MM.1S (cell line): ENCODE measurements around the gene SGMS1.

Source experiments
- DNase-seq: peaks from one replicate; pipeline ENCODE4 v3.0.0-alpha.2; 2015
- H2AFZ ChIP-seq: fragments of 300-600 bp; sonication (generic); 2 replicates; pipeline ENCODE4 v1.6.0; 2016; ENCODE audit warnings: antibody characterized with exemption, low read length
- H3F3A ChIP-seq: fragments of 300-600 bp; sonication (generic); 2 replicates; pipeline ENCODE4 v1.6.1; 2016; ENCODE audit warnings: mild to moderate bottlenecking, antibody characterized with exemption, low read length, moderate library complexity, mixed read lengths; ENCODE audit not compliant: insufficient read depth
- H3K27ac ChIP-seq: fragments of 300-600 bp; sonication (generic); 2 replicates; pipeline ENCODE4 v1.5.1; 2016; ENCODE audit warnings: mild to moderate bottlenecking, low read length
- H3K27me3 ChIP-seq: fragments of 300-600 bp; sonication (generic); replicated peaks from 2 replicates; pipeline ENCODE4 v1.6.0; 2016; ENCODE audit warnings: low read length; ENCODE audit not compliant: insufficient read depth
- H3K36me3 ChIP-seq: fragments of 300-600 bp; sonication (generic); replicated peaks from 2 replicates; pipeline ENCODE4 v1.6.1; 2016; ENCODE audit warnings: mild to moderate bottlenecking, low read length, mixed read lengths; ENCODE audit not compliant: insufficient read depth
- H3K4me1 ChIP-seq: fragments of 300-600 bp; sonication (generic); 2 replicates; pipeline ENCODE4 v1.6.1; 2016; ENCODE audit warnings: low read length, mixed read lengths
- H3K4me2 ChIP-seq: fragments of 300-600 bp; sonication (generic); 2 replicates; pipeline ENCODE4 v1.6.0; 2016; ENCODE audit warnings: low read depth, low read length
- H3K4me3 ChIP-seq: fragments of 300-600 bp; sonication (generic); 2 replicates; pipeline ENCODE4 v1.5.1; 2016; ENCODE audit warnings: low read length, mixed read lengths
- H3K79me2 ChIP-seq: fragments of 300-600 bp; sonication (generic); 2 replicates; pipeline ENCODE4 v1.6.1; 2016; ENCODE audit warnings: mixed run types, low read length, mixed read lengths
- H3K9ac ChIP-seq: fragments of 300-600 bp; sonication (generic); 2 replicates; pipeline ENCODE4 v1.6.1; 2016; ENCODE audit warnings: low read length, mixed read lengths
- H3K9me2 ChIP-seq: fragments of 300-600 bp; sonication (generic); replicated peaks from 2 replicates; pipeline ENCODE4 v1.6.1; 2016; ENCODE audit warnings: mild to moderate bottlenecking, low read length, mixed read lengths; ENCODE audit not compliant: insufficient read depth
- H3K9me3 ChIP-seq: fragments of 300-600 bp; sonication (generic); replicated peaks from 2 replicates; pipeline ENCODE4 v1.6.1; 2016; ENCODE audit warnings: mild to moderate bottlenecking, low read length, mixed read lengths; ENCODE audit not compliant: insufficient read depth
- H4K20me1 ChIP-seq: fragments of 300-600 bp; sonication (generic); 2 replicates; pipeline ENCODE4 v1.6.1; 2016; ENCODE audit warnings: mild to moderate bottlenecking, low read length, moderate library complexity, mixed read lengths; ENCODE audit not compliant: insufficient read depth
- EZH2 ChIP-seq: fragments of 300-600 bp; sonication (generic); optimal IDR thresholded peaks from 2 replicates; pipeline ENCODE3; 2017; ENCODE audit warnings: low read depth, mild to moderate bottlenecking, antibody characterized with exemption, low read length, mixed read lengths
- EZH2phosphoT487 ChIP-seq: fragments of 300-600 bp; sonication (generic); IDR thresholded peaks from 2 replicates; pipeline ENCODE4 v1.6.1; 2018; ENCODE audit warnings: antibody characterized with exemption, low read length
- TF ChIP-seq, protein P1 (sequence below): fragments of 300-600 bp; sonication (generic); IDR thresholded peaks from 2 replicates; pipeline ENCODE4 v1.5.1; 2016; ENCODE audit warnings: antibody characterized with exemption, low read length, mixed read lengths

Gene SGMS1

GRCh38 chr10:50596456-50596855, 27.3 kb downstream of the SGMS1 start:
- no peak overlapping the region for H2AFZ ChIP-seq
- H3K27ac ChIP-seq: no peak overlapping the region
- H3K9me2 ChIP-seq: no peaks in the 10 kb centered on the region
- H3K4me2 ChIP-seq: no peak overlapping the region
- no peak overlapping the region for H3K9ac ChIP-seq
- peaks cover 68% of the 10 kb centered on the region for H3K79me2 ChIP-seq
- DNase-seq: no peak
- H4K20me1 ChIP-seq: no peaks in the 10 kb centered on the region
- H3F3A ChIP-seq: no peaks in the 10 kb centered on the region
- H3K9me3 ChIP-seq: no peaks in the 10 kb centered on the region
- H3K4me3 ChIP-seq: no peak overlapping the region
- H3K27me3 ChIP-seq: no peaks in the 10 kb centered on the region
- no peaks in the 10 kb centered on the region for H3K36me3 ChIP-seq
- TF ChIP-seq, protein P1, sequence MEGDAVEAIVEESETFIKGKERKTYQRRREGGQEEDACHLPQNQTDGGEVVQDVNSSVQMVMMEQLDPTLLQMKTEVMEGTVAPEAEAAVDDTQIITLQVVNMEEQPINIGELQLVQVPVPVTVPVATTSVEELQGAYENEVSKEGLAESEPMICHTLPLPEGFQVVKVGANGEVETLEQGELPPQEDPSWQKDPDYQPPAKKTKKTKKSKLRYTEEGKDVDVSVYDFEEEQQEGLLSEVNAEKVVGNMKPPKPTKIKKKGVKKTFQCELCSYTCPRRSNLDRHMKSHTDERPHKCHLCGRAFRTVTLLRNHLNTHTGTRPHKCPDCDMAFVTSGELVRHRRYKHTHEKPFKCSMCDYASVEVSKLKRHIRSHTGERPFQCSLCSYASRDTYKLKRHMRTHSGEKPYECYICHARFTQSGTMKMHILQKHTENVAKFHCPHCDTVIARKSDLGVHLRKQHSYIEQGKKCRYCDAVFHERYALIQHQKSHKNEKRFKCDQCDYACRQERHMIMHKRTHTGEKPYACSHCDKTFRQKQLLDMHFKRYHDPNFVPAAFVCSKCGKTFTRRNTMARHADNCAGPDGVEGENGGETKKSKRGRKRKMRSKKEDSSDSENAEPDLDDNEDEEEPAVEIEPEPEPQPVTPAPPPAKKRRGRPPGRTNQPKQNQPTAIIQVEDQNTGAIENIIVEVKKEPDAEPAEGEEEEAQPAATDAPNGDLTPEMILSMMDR: no peak
- TF ChIP-seq EZH2phosphoT487: no peak
- no peak for TF ChIP-seq EZH2
- H3K4me1 ChIP-seq: no peaks in the 10 kb centered on the region

DNA sequence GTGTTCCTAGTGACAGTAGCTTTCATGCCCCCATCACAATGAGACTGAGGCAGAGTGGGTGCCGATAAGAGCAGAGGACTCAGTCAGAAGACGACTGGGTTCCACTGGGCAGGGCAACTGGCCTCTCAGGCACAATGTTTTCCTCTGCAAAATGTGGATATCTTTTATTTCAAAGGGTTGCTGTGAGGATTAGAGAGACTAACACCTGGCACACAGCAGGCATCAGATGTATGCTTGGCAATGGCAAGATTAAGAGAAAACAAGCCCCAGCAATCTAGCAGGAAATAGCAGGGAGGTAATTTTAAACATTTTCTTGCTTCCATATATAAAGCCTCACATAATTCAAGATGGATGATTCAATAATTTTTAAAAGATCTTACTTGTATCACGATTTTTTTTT, 28.0 kb downstream of the SGMS1 start:
- H3K9me3 ChIP-seq: no peaks in the 10 kb centered on the region
- H2AFZ ChIP-seq: no peak overlapping the region
- TF ChIP-seq EZH2 (no peak), EZH2phosphoT487 (no peak)
- TF ChIP-seq, protein P1: no peak
- peaks cover 65% of the 10 kb centered on the region for H3K79me2 ChIP-seq
- no peak overlapping the region for H3K4me3 ChIP-seq
- H3F3A ChIP-seq: no peaks in the 10 kb centered on the region
- no peaks in the 10 kb centered on the region for H3K27me3 ChIP-seq
- DNase-seq: no peak
- no peaks in the 10 kb centered on the region for H4K20me1 ChIP-seq
- H3K36me3 ChIP-seq: no peaks in the 10 kb centered on the region
- no peak overlapping the region for H3K9ac ChIP-seq
- H3K27ac ChIP-seq: no peak overlapping the region
- no peaks in the 10 kb centered on the region for H3K4me1 ChIP-seq
- no peaks in the 10 kb centered on the region for H3K9me2 ChIP-seq
- no peak overlapping the region for H3K4me2 ChIP-seq

- Histone ChIP-seq H3F3A (no peaks in the 10 kb centered on the region), H3K27ac (no peak overlapping the region), H3K27me3 (no peaks in the 10 kb centered on the region), H2AFZ (no peak overlapping the region), H3K9me3 (no peaks in the 10 kb centered on the region), H3K4me1 (no peaks in the 10 kb centered on the region), H3K9ac (no peak overlapping the region), H3K36me3 (no peaks in the 10 kb centered on the region), H3K79me2 (peaks cover 58% of the 10 kb centered on the region), H3K4me3 (no peak overlapping the region), H4K20me1 (no peaks in the 10 kb centered on the region), H3K9me2 (no peaks in the 10 kb centered on the region), H3K4me2 (no peak overlapping the region)
- DNase-seq: no peak
- TF ChIP-seq EZH2phosphoT487 (no peak), EZH2 (no peak)
- TF ChIP-seq, protein P1: no peak
These were observed 30.0 kb downstream of the SGMS1 start for GRCh38 chr10:50593523-50594376.
